ENCODE data around the gene LGALS13.
"Not testable (repeated sequence)": the region's sequence is repeated elsewhere in the genome, so short reads cannot be mapped to it uniquely, and the experiment has no call there.

Gene LGALS13

DNA sequence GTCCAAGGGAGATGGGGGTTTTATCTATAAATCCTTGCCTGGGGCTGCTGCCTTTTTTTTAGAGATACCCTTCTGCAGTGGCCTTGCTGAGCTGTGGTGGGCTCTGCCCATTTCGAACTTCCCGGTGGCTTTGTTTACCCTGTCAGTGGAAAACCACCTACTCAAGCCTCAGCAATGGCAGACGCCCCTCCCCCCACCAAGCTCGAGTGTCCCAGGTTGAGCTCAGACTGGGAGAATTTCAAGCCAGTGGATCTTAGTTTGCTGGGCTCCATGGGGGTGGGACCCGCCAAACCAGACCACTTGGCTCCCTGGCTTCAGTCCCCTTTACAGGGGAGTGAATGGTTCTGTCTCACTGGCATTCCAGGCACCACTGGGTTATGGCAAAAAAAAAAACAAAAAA lies 21.6 kb downstream of the LGALS13 start:
- no peak for DNase-seq

DNA sequence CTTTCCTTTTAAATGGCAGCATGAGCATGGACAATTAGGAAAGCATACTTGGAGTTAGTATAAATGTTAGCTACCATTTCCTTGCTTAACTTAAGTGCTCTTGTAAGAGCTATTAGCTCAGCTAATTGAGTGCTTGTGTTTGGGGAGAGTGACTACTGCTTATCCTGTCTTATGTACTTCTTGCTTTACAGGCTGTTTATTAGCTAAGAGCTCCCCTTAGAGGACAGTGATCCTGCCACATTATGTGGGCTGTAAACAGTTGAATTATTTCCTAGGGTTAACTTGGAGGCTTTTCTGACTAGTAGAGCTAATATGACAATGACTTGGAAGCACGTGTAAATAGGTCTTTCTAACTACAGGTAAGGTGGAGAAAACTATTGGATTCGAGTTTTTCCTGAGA lies 25.3 kb downstream of the LGALS13 start:
- not testable (repeated sequence) for DNase-seq

DNA sequence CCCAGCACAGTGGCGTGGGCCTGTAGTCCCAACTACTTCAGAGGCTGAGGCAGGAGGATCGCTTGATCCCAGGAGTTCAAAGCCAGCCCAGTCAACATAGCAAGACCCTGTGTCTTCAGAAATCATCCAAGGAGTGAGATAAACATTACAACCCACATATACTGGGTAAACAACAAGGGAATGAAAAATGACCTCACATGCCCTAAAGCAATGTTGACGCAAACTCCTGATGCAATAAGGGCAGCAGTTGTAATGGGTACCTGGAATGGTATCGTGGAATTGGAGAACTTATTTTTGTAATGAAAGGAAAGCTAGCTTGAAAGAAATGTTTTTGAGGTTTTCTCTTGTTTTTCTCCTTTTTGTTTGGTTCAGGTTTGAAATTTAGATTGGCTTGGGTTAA lies 28.9 kb downstream of the LGALS13 start:
- DNase-seq = no peak

GRCh38 chr19:39631626-39632025 lies 29.3 kb downstream of the LGALS13 start:
- no peak for DNase-seq

GRCh38 chr19:39637891-39638290 lies 35.6 kb downstream of the LGALS13 start:
- no peak for DNase-seq

GRCh38 chr19:39641773-39642172 lies 39.4 kb downstream of the LGALS13 start:
- DNase-seq = no peak

DNA sequence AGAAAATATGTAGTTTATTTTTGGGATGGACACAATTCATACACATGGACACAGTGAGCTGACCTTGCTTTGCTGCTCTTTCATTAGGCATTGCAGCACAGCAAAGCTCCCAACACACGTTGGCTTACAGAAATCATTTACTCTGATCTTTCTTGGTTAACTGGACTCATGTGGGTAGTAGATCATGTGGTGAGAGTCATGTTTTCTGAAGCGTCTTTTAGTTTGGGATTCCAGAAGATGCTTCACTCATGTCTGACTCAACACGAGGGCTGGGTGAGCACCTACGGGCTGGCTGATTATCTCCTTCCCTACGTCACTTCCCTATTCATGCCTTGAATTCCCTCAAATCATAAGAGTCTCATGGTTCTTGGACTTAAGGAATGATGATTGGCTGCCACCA lies 41.3 kb downstream of the LGALS13 start:
- DNase-seq = no peak

DNA sequence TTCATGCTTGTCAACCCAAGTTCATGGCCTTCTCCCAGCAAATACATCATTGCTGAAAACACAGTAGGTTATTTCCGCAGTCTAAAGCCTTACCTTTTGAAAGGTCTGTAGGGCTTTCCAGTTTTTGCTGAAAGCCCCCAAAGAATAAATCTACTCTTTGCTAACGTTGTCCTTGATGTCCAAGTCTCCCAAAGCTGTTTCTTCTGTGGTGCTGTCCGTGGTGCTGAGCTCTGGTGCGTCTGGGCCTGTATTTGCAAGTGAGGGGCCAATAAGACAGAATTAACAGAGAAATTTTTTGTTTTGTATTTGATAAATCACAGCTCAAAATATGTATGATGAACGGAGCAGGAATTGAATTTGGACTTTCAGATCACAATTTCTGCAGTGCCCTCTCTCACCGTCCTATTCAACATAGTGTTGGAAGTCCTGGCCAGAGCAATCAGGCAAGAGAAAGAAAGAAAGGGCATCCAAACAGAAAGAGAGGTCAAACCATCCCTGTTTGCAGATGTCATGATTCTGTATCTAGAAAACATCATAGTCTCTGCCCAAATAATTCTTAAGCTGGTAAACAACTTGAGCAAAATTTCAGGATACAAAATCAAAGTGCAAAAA lies 43.6 kb downstream of the LGALS13 start:
- DNase-seq = no peak

DNA sequence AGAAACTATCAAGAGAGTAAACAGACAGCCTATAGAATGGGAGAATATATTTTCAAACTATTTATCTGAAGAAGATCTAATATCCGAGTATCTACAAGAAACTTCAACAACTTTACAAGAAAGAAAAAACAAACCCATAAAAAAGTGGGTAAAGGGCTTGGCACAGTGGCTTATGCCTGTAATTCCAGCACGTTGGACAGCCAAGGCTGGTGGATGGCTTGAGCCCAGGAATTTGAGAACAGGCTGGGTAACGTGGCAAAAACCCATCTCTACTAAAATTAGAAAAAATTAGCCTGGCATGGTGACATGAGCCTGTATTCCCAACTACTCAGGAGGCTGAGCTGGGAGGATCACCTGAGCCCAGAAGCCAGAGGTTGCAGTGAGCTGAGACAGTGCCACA lies 45.6 kb downstream of the LGALS13 start:
- no peak for DNase-seq

GRCh38 chr19:39655613-39656012 lies 53.3 kb downstream of the LGALS13 start, which contains the start of gene LGALS16:
TSS of gene LGALS16 (plus strand) at chr19:39655913. CDS start at chr19:39655962, 49 bp downstream.
- no peak for DNase-seq
